Measurements from ENCODE around the gene GRB10. TPM values are rescaled to one million over a fixed set of nuclear protein-coding genes. Genes with fewer than 3 reads are reported as not detected.

The GRB10 gene
- total and polyA plus RNA-seq, 9 donors, result 10.0 to 93.3 (median 27.8) TPM

GRCh38 chr7:50727711-50728110 lies 55.0 kb downstream of the GRB10 start:
- no peak for TF ChIP-seq POLR2A (IDR thresholded peaks at IDR 0.05)
- TF ChIP-seq EP300 (IDR thresholded peaks at IDR 0.05), result no peak
- TF ChIP-seq CTCF (IDR thresholded peaks at IDR 0.05), result no peak
- no peaks in the 10 kb centered on the region for H3K9me3 ChIP-seq
- H3K27me3 ChIP-seq, result no peaks in the 10 kb centered on the region
- intact Hi-C loops (cut with DNase I), result no loop called here
- no peaks in the 10 kb centered on the region for H3K36me3 ChIP-seq
- peaks cover 14% of the 10 kb centered on the region for H3K4me1 ChIP-seq (ENCODE audit: insufficient read depth)
- 85 to 89% (median 85%) methylated on average over 2 of the region's 2 CpGs for WGBS, 3 donors
- DNase-seq, result no peak
- H3K4me3 ChIP-seq, result no peak overlapping the region
- no peak overlapping the region for H3K27ac ChIP-seq

- no peak overlapping the region for H3K27ac ChIP-seq
- no peak for DNase-seq
- intact Hi-C loops (cut with DNase I), result no loop called here
- H3K9me3 ChIP-seq, result no peaks in the 10 kb centered on the region
- TF ChIP-seq EP300 (IDR thresholded peaks at IDR 0.05), result no peak
- TF ChIP-seq CTCF (IDR thresholded peaks at IDR 0.05), result no peak
- no peak for TF ChIP-seq POLR2A (IDR thresholded peaks at IDR 0.05)
- no peaks in the 10 kb centered on the region for H3K27me3 ChIP-seq
- 87 to 93% (median 88%) methylated on average over 3 of the region's 3 CpGs for WGBS, 3 donors
- H3K36me3 ChIP-seq, result no peaks in the 10 kb centered on the region
- no peak overlapping the region for H3K4me3 ChIP-seq
- peaks cover 14% of the 10 kb centered on the region for H3K4me1 ChIP-seq (ENCODE audit: insufficient read depth)
Observed at GRCh38 chr7:50727072-50727471, 55.6 kb downstream of the GRB10 start.

GRCh38 chr7:50725774-50726173 lies 56.9 kb downstream of the GRB10 start:
- Histone ChIP-seq H3K36me3 (no peaks in the 10 kb centered on the region), H3K9me3 (no peaks in the 10 kb centered on the region), H3K4me1 (ENCODE audit: insufficient read depth) (peaks cover 14% of the 10 kb centered on the region), H3K27ac (no peak overlapping the region), H3K27me3 (no peaks in the 10 kb centered on the region), H3K4me3 (no peak overlapping the region)
- 6 to 25% (median 7%) methylated on average over 3 of the region's 3 CpGs for WGBS, 3 donors
- intact Hi-C loops (cut with DNase I), result no loop called here
- TF ChIP-seq POLR2A (IDR thresholded peaks at IDR 0.05), result no peak
- TF ChIP-seq CTCF (IDR thresholded peaks at IDR 0.05), result no peak
- TF ChIP-seq EP300 (IDR thresholded peaks at IDR 0.05), result no peak
- peak in 3 of 5 donors; percentile 26 to 47 (median 44) for DNase-seq

- TF ChIP-seq POLR2A (IDR thresholded peaks at IDR 0.05), result no peak
- no peak for TF ChIP-seq CTCF (IDR thresholded peaks at IDR 0.05)
- no peak for TF ChIP-seq EP300 (IDR thresholded peaks at IDR 0.05)
- Histone ChIP-seq H3K4me3 (no peak overlapping the region), H3K27me3 (no peaks in the 10 kb centered on the region), H3K4me1 (ENCODE audit: insufficient read depth) (peaks cover 14% of the 10 kb centered on the region), H3K9me3 (no peaks in the 10 kb centered on the region), H3K36me3 (no peaks in the 10 kb centered on the region), H3K27ac (no peak overlapping the region)
- 91 to 94% (median 92%) methylated on average over 18 of the region's 18 CpGs for whole genome bisulfite sequencing, 3 donors
- intact Hi-C loops (cut with DNase I), result no loop called here
- no peak for DNase-seq
Observed at GRCh38 chr7:50724526-50725520, 57.9 kb downstream of the GRB10 start.

Data from ovary (tissue), 9 donors.